Hepatocyte (in vitro differentiated cells): Measurements from ENCODE around the gene RPL28. TPM values are rescaled to one million over a fixed set of nuclear protein-coding genes. Genes with fewer than 3 reads are reported as not detected.

Experiments used
- DNase-seq: peaks from one replicate; pipeline ENCODE4 v3.0.0-alpha.2; 2016; ENCODE audit warnings: low spot score
- H2AFZ ChIP-seq: fragments of 200-600 bp; sonication (generic); 2 replicates; pipeline ENCODE4 v1.6.0; 2016; ENCODE audit warnings: antibody characterized with exemption, mild to moderate bottlenecking
- H3K27ac ChIP-seq: fragments of 200-600 bp; sonication (generic); 2 replicates; pipeline ENCODE4 v1.5.1; 2016; ENCODE audit warnings: mild to moderate bottlenecking
- H3K27me3 ChIP-seq: fragments of 200-600 bp; sonication (generic); 2 replicates; pipeline ENCODE4 v1.6.1; 2016
- H3K36me3 ChIP-seq: fragments of 200-600 bp; sonication (generic); replicated peaks from 2 replicates; pipeline ENCODE4 v1.5.1; 2016; ENCODE audit warnings: low read depth; ENCODE audit not compliant: insufficient read depth
- H3K4me1 ChIP-seq: fragments of 200-600 bp; sonication (generic); 2 replicates; pipeline ENCODE4 v1.5.1; 2016; ENCODE audit warnings: mild to moderate bottlenecking, moderate library complexity; ENCODE audit not compliant: insufficient read depth
- H3K4me2 ChIP-seq: fragments of 200-600 bp; sonication (generic); 2 replicates; pipeline ENCODE4 v1.6.0; 2016
- H3K4me3 ChIP-seq: fragments of 200-600 bp; sonication (generic); 2 replicates; pipeline ENCODE4 v1.5.1; 2016; ENCODE audit warnings: mild to moderate bottlenecking
- H3K79me2 ChIP-seq: fragments of 200-600 bp; sonication (generic); 2 replicates; pipeline ENCODE4 v1.6.0; 2017; ENCODE audit warnings: mild to moderate bottlenecking
- H3K9me2 ChIP-seq: fragments of 200-600 bp; sonication (generic); replicated peaks from 2 replicates; pipeline ENCODE4 v1.6.0; 2017; ENCODE audit warnings: mild to moderate bottlenecking; ENCODE audit not compliant: insufficient read depth
- H3K9me3 ChIP-seq: fragments of 200-600 bp; sonication (generic); 2 replicates; pipeline ENCODE4 v1.5.1; 2016; ENCODE audit warnings: low read depth, mild to moderate bottlenecking
- H4K20me1 ChIP-seq: fragments of 200-600 bp; sonication (generic); 2 replicates; pipeline ENCODE4 v1.6.0; 2016; ENCODE audit warnings: mild to moderate bottlenecking; ENCODE audit not compliant: insufficient read depth, poor library complexity, severe bottlenecking
- EZH2 ChIP-seq: fragments of 200-600 bp; sonication (generic); IDR thresholded peaks from 2 replicates; pipeline ENCODE4 v1.6.1; 2016; ENCODE audit warnings: antibody characterized with exemption, mild to moderate bottlenecking, borderline replicate concordance
- EZH2phosphoT487 ChIP-seq: fragments of 200-600 bp; sonication (generic); IDR thresholded peaks from one replicate; pipeline ENCODE4 v1.6.1; 2018; ENCODE audit warnings: antibody characterized with exemption, mild to moderate bottlenecking, low read depth, moderate library complexity; ENCODE audit not compliant: unreplicated experiment, severe bottlenecking
- WGBS: methylation state at CpG from one replicate; pipeline ENCODE4 v1.1.6; 2016; ENCODE audit warnings: low lambda C conversion rate; ENCODE audit errors: missing lambda C conversion rate; 5-methylcytosine and 5-hydroxymethylcytosine counted together
- polyA plus RNA-seq: library from polyadenylated mRNA; unstranded; fragments of >200 nt; fragmentation: Nextera tagmentation; extraction: Ambion mirVana; gene quantifications from 2 replicates; pipeline ENCODE4 v1.2.1, GENCODE V29; 2016
- total RNA-seq: library from RNA; depleted of rRNA; stranded (reverse); fragments of >200 nt; gene quantifications from 2 replicates; pipeline ENCODE4 v1.2.3, GENCODE V29; 2014
- TF ChIP-seq, protein P1 (sequence below): fragments of 200-600 bp; sonication (generic); IDR thresholded peaks from 2 replicates; pipeline ENCODE4 v1.5.1; 2016; ENCODE audit warnings: antibody characterized with exemption, mild to moderate bottlenecking; ENCODE audit not compliant: poor library complexity

The RPL28 gene
- total and polyA plus RNA-seq, 2 experiments from 2014 or later = 437 to 604 TPM

- no peaks in the 10 kb centered on the region for H3K36me3 ChIP-seq
- peaks cover 51% of the 10 kb centered on the region for H3K27me3 ChIP-seq
- peak overlapping the region; percentile 72 for H3K4me3 ChIP-seq
- H2AFZ ChIP-seq = peak overlapping the region; percentile 63
- peak overlapping the region; percentile 71 for H3K27ac ChIP-seq
- H4K20me1 ChIP-seq = no peaks in the 10 kb centered on the region
- WGBS = 4% methylated on average over 23 of the region's 59 CpGs
- DNase-seq = peak; percentile 68
- H3K4me1 ChIP-seq = peaks cover 25% of the 10 kb centered on the region
- TF ChIP-seq EZH2phosphoT487 (no peak), EZH2 (no peak)
- TF ChIP-seq, protein P1, sequence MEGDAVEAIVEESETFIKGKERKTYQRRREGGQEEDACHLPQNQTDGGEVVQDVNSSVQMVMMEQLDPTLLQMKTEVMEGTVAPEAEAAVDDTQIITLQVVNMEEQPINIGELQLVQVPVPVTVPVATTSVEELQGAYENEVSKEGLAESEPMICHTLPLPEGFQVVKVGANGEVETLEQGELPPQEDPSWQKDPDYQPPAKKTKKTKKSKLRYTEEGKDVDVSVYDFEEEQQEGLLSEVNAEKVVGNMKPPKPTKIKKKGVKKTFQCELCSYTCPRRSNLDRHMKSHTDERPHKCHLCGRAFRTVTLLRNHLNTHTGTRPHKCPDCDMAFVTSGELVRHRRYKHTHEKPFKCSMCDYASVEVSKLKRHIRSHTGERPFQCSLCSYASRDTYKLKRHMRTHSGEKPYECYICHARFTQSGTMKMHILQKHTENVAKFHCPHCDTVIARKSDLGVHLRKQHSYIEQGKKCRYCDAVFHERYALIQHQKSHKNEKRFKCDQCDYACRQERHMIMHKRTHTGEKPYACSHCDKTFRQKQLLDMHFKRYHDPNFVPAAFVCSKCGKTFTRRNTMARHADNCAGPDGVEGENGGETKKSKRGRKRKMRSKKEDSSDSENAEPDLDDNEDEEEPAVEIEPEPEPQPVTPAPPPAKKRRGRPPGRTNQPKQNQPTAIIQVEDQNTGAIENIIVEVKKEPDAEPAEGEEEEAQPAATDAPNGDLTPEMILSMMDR = no peak
- no peaks in the 10 kb centered on the region for H3K79me2 ChIP-seq
- no peaks in the 10 kb centered on the region for H3K9me3 ChIP-seq
- H3K4me2 ChIP-seq = peak overlapping the region; percentile 98
- H3K9me2 ChIP-seq = no peaks in the 10 kb centered on the region
Observed at GRCh38 chr19:55369653-55370304, 16.0 kb upstream of the RPL28 start.

GRCh38 chr19:55370305-55370988, 15.3 kb upstream of the RPL28 start, which contains the start of gene IL11:
Gene IL11, minus strand, starts transcription at chr19:55370463. Its CDS starts 153 bp downstream, at chr19:55370310.
- Histone ChIP-seq H3K79me2 (no peaks in the 10 kb centered on the region), H4K20me1 (no peaks in the 10 kb centered on the region), H3K4me3 (peak within 1 kb of the TSS; percentile 72), H3K4me1 (peaks cover 25% of the 10 kb centered on the region), H3K36me3 (no peaks in the 10 kb centered on the region), H3K27ac (peak within 1 kb of the TSS; percentile 71), H2AFZ (peak within 1 kb of the TSS; percentile 63), H3K4me2 (peak within 1 kb of the TSS; percentile 98), H3K27me3 (peaks cover 51% of the 10 kb centered on the region), H3K9me3 (no peaks in the 10 kb centered on the region), H3K9me2 (no peaks in the 10 kb centered on the region)
- WGBS = 10% methylated on average over 16 of the region's 32 CpGs
- DNase-seq = peak; percentile 59
- TF ChIP-seq EZH2 (peak; percentile 77), EZH2phosphoT487 (peak; percentile 57)
- TF ChIP-seq, protein P1 = no peak

- H3K9me2 ChIP-seq = no peaks in the 10 kb centered on the region
- H3K4me3 ChIP-seq = no peak overlapping the region
- DNase-seq = peak; percentile 56
- H4K20me1 ChIP-seq = no peaks in the 10 kb centered on the region
- no peak overlapping the region for H2AFZ ChIP-seq
- 54% methylated on average over 18 of the region's 24 CpGs for WGBS
- no peak overlapping the region for H3K27ac ChIP-seq
- TF ChIP-seq, protein P1 = no peak
- TF ChIP-seq EZH2phosphoT487 (no peak), EZH2 (no peak)
- peaks cover 37% of the 10 kb centered on the region for H3K4me1 ChIP-seq
- no peaks in the 10 kb centered on the region for H3K79me2 ChIP-seq
- peak overlapping the region; percentile 20 for H3K4me2 ChIP-seq
- H3K27me3 ChIP-seq = peaks cover 51% of the 10 kb centered on the region
- H3K36me3 ChIP-seq = no peaks in the 10 kb centered on the region
- H3K9me3 ChIP-seq = no peaks in the 10 kb centered on the region
Observed at GRCh38 chr19:55372316-55373081, 13.2 kb upstream of the RPL28 start.
